Measurements from ENCODE around the gene GABPA. TPM values are rescaled to one million over a fixed set of nuclear protein-coding genes. Genes with fewer than 3 reads are reported as not detected.
A peak's percentile ranks its signal among the peaks of the same experiment; 100 is the strongest.
"Not testable (repeated sequence)": the region's sequence is repeated elsewhere in the genome, so short reads cannot be mapped to it uniquely, and the experiment has no call there.

Gene GABPA
- polyA plus RNA-seq, 1 donor: 26.3 TPM

GRCh38 chr21:25760677-25761076 is 25.9 kb downstream of the GABPA start:
- H3K27me3 ChIP-seq (ENCODE audit: control insufficient read depth, insufficient read depth, low read length): no peaks in the 10 kb centered on the region
- H3K36me3 ChIP-seq (ENCODE audit: control insufficient read depth, insufficient read depth, low read length): peaks cover 40% of the 10 kb centered on the region
- H3K4me3 ChIP-seq (ENCODE audit: low read length): no peak overlapping the region
- DNase-seq: no peak
- no peaks in the 10 kb centered on the region for H3K4me1 ChIP-seq (ENCODE audit: control insufficient read depth, insufficient read depth, low read length)
- no peak overlapping the region for H3K27ac ChIP-seq (ENCODE audit: low read length)
- WGBS (ENCODE audit: insufficient coverage, low lambda C conversion rate): 100% methylated on average over 1 of the region's 1 CpG
- no peaks in the 10 kb centered on the region for H3K9me3 ChIP-seq (ENCODE audit: control insufficient read depth, low read depth, low read length)

- H3K27me3 ChIP-seq (ENCODE audit: control insufficient read depth, insufficient read depth, low read length): no peaks in the 10 kb centered on the region
- no peaks in the 10 kb centered on the region for H3K9me3 ChIP-seq (ENCODE audit: control insufficient read depth, low read depth, low read length)
- H3K27ac ChIP-seq (ENCODE audit: low read length): no peak overlapping the region
- peaks cover 35% of the 10 kb centered on the region for H3K36me3 ChIP-seq (ENCODE audit: control insufficient read depth, insufficient read depth, low read length)
- peak in 1 of 2 donors; percentile 5 for DNase-seq
- no peak overlapping the region for H3K4me3 ChIP-seq (ENCODE audit: low read length)
- no peaks in the 10 kb centered on the region for H3K4me1 ChIP-seq (ENCODE audit: control insufficient read depth, insufficient read depth, low read length)
- WGBS (ENCODE audit: insufficient coverage, low lambda C conversion rate): no CpG with 5 or more reads among the region's 3 CpGs
Observed at GRCh38 chr21:25764065-25764464, 29.3 kb downstream of the GABPA start.

- Histone ChIP-seq H3K9me3 (ENCODE audit: control insufficient read depth, low read depth, low read length) (no peaks in the 10 kb centered on the region), H3K4me3 (ENCODE audit: low read length) (no peak overlapping the region), H3K27me3 (ENCODE audit: control insufficient read depth, insufficient read depth, low read length) (no peaks in the 10 kb centered on the region), H3K4me1 (ENCODE audit: control insufficient read depth, insufficient read depth, low read length) (no peaks in the 10 kb centered on the region), H3K36me3 (ENCODE audit: control insufficient read depth, insufficient read depth, low read length) (peaks cover 16% of the 10 kb centered on the region), H3K27ac (ENCODE audit: low read length) (no peak overlapping the region)
- no peak for DNase-seq
- no CpG with 5 or more reads among the region's 3 CpGs for WGBS (ENCODE audit: insufficient coverage, low lambda C conversion rate)
Observed at GRCh38 chr21:25767921-25768320, 33.1 kb downstream of the GABPA start.

GRCh38 chr21:25772686-25773085 is 37.9 kb downstream of the GABPA start:
- Histone ChIP-seq H3K27ac (ENCODE audit: low read length) (no peak overlapping the region), H3K27me3 (ENCODE audit: control insufficient read depth, insufficient read depth, low read length) (no peaks in the 10 kb centered on the region), H3K4me3 (ENCODE audit: low read length) (no peak overlapping the region), H3K36me3 (ENCODE audit: control insufficient read depth, insufficient read depth, low read length) (peaks cover 2% of the 10 kb centered on the region), H3K9me3 (ENCODE audit: control insufficient read depth, low read depth, low read length) (no peaks in the 10 kb centered on the region), H3K4me1 (ENCODE audit: control insufficient read depth, insufficient read depth, low read length) (no peaks in the 10 kb centered on the region)
- WGBS (ENCODE audit: insufficient coverage, low lambda C conversion rate): no CpG with 5 or more reads among the region's 2 CpGs
- DNase-seq: no peak

GRCh38 chr21:25776440-25776839 is 41.7 kb downstream of the GABPA start:
- H3K27ac ChIP-seq (ENCODE audit: low read length): no peak overlapping the region
- no peak for DNase-seq
- H3K4me1 ChIP-seq (ENCODE audit: control insufficient read depth, insufficient read depth, low read length): no peaks in the 10 kb centered on the region
- peaks cover 3% of the 10 kb centered on the region for H3K9me3 ChIP-seq (ENCODE audit: control insufficient read depth, low read depth, low read length)
- H3K36me3 ChIP-seq (ENCODE audit: control insufficient read depth, insufficient read depth, low read length): no peaks in the 10 kb centered on the region
- WGBS (ENCODE audit: insufficient coverage, low lambda C conversion rate): 100% methylated on average over 1 of the region's 4 CpGs
- no peaks in the 10 kb centered on the region for H3K27me3 ChIP-seq (ENCODE audit: control insufficient read depth, insufficient read depth, low read length)
- no peak overlapping the region for H3K4me3 ChIP-seq (ENCODE audit: low read length)

GRCh38 chr21:25778126-25778875 is 43.5 kb downstream of the GABPA start:
- H3K27me3 ChIP-seq (ENCODE audit: control insufficient read depth, insufficient read depth, low read length); H3K4me3 ChIP-seq (ENCODE audit: low read length); H3K36me3 ChIP-seq (ENCODE audit: control insufficient read depth, insufficient read depth, low read length); DNase-seq; H3K27ac ChIP-seq (ENCODE audit: low read length); H3K9me3 ChIP-seq (ENCODE audit: control insufficient read depth, low read depth, low read length); H3K4me1 ChIP-seq (ENCODE audit: control insufficient read depth, insufficient read depth, low read length): not testable (repeated sequence)
- WGBS (ENCODE audit: insufficient coverage, low lambda C conversion rate): no CpG with 5 or more reads among the region's 52 CpGs

GRCh38 chr21:25788677-25789076 is 53.9 kb downstream of the GABPA start:
- no peaks in the 10 kb centered on the region for H3K9me3 ChIP-seq (ENCODE audit: control insufficient read depth, low read depth, low read length)
- H3K4me3 ChIP-seq (ENCODE audit: low read length): no peak overlapping the region
- H3K27me3 ChIP-seq (ENCODE audit: control insufficient read depth, insufficient read depth, low read length): no peaks in the 10 kb centered on the region
- no peaks in the 10 kb centered on the region for H3K4me1 ChIP-seq (ENCODE audit: control insufficient read depth, insufficient read depth, low read length)
- no peak for DNase-seq
- H3K27ac ChIP-seq (ENCODE audit: low read length): no peak overlapping the region
- no peaks in the 10 kb centered on the region for H3K36me3 ChIP-seq (ENCODE audit: control insufficient read depth, insufficient read depth, low read length)
- WGBS (ENCODE audit: insufficient coverage, low lambda C conversion rate): no CpG with 5 or more reads among the region's 6 CpGs

GRCh38 chr21:25790122-25790877 is 55.5 kb downstream of the GABPA start:
- H3K36me3 ChIP-seq (ENCODE audit: control insufficient read depth, insufficient read depth, low read length): no peaks in the 10 kb centered on the region
- WGBS (ENCODE audit: insufficient coverage, low lambda C conversion rate): 67% methylated on average over 1 of the region's 7 CpGs
- no peaks in the 10 kb centered on the region for H3K9me3 ChIP-seq (ENCODE audit: control insufficient read depth, low read depth, low read length)
- peak overlapping the region; percentile 21 for H3K27ac ChIP-seq (ENCODE audit: low read length)
- no peaks in the 10 kb centered on the region for H3K27me3 ChIP-seq (ENCODE audit: control insufficient read depth, insufficient read depth, low read length)
- peak in 1 of 2 donors; percentile 62 for DNase-seq
- peak overlapping the region; percentile 26 for H3K4me3 ChIP-seq (ENCODE audit: low read length)
- H3K4me1 ChIP-seq (ENCODE audit: control insufficient read depth, insufficient read depth, low read length): no peaks in the 10 kb centered on the region

GRCh38 chr21:25790878-25791204 is 56.1 kb downstream of the GABPA start:
- H3K36me3 ChIP-seq (ENCODE audit: control insufficient read depth, insufficient read depth, low read length): no peaks in the 10 kb centered on the region
- H3K9me3 ChIP-seq (ENCODE audit: control insufficient read depth, low read depth, low read length): no peaks in the 10 kb centered on the region
- H3K4me3 ChIP-seq (ENCODE audit: low read length): no peak overlapping the region
- no peak for DNase-seq
- no peaks in the 10 kb centered on the region for H3K27me3 ChIP-seq (ENCODE audit: control insufficient read depth, insufficient read depth, low read length)
- no peak overlapping the region for H3K27ac ChIP-seq (ENCODE audit: low read length)
- H3K4me1 ChIP-seq (ENCODE audit: control insufficient read depth, insufficient read depth, low read length): no peaks in the 10 kb centered on the region

- Histone ChIP-seq H3K4me3 (ENCODE audit: low read length) (no peak overlapping the region), H3K4me1 (ENCODE audit: control insufficient read depth, insufficient read depth, low read length) (no peaks in the 10 kb centered on the region), H3K27ac (ENCODE audit: low read length) (no peak overlapping the region), H3K36me3 (ENCODE audit: control insufficient read depth, insufficient read depth, low read length) (no peaks in the 10 kb centered on the region), H3K27me3 (ENCODE audit: control insufficient read depth, insufficient read depth, low read length) (no peaks in the 10 kb centered on the region), H3K9me3 (ENCODE audit: control insufficient read depth, low read depth, low read length) (no peaks in the 10 kb centered on the region)
- DNase-seq: no peak
- no CpG with 5 or more reads among the region's 1 CpG for WGBS (ENCODE audit: insufficient coverage, low lambda C conversion rate)
Observed at GRCh38 chr21:25791319-25791718, 56.5 kb downstream of the GABPA start.

Measured in large intestine (tissue), 3 donors.